Stomach (tissue), 4 donors: ENCODE data around the gene MAGI1.

Source experiments
- EP300 ChIP-seq: sonication (generic); formaldehyde crosslinking; IDR thresholded peaks from one replicate; pipeline ENCODE4 v1.6.1; 2017; ENCODE audit warnings: antibody characterized with exemption
- POLR2A ChIP-seq, 4 donors: fragments of 450-650 bp; IDR thresholded peaks; one replicate each; pipeline ENCODE4 v1.6.1; 2016; ENCODE audit warnings: antibody characterized with exemption in 4 of 4, control low read depth in 2 of 4, mild to moderate bottlenecking in 1 of 4, moderate library complexity in 1 of 4
- TF ChIP-seq, protein P1 (sequence below), 7 experiments: fragments of 450-650 bp in 4 of 7; fragments of 200-600 bp in 3 of 7; sonication (generic) in 3 of 7; IDR thresholded peaks; one replicate each; pipeline ENCODE4 v1.5.1; 2016 to 2019; ENCODE audit warnings: antibody characterized with exemption in 7 of 7, control low read depth in 2 of 7, mild to moderate bottlenecking in 1 of 7

DNA sequence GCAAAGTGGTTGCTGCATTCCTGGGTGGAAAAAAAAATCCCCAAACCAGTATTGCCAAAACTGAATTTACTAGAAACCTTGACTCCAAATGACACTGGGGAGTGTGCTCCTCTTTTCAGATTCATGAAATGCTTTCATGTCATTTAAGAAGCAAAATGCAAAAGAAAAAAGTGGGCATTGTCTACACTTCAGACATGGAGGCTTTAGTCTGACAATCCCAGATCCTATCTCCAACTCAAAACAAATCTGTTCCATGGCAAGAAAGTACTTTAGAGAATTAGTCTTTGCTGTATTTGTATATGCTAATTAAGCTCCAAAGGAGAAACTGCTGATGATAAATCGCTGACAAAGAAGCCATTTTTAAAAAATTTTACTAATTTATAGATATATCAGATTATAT lies 366.7 kb downstream of the MAGI1 start:
- TF ChIP-seq, protein P1, sequence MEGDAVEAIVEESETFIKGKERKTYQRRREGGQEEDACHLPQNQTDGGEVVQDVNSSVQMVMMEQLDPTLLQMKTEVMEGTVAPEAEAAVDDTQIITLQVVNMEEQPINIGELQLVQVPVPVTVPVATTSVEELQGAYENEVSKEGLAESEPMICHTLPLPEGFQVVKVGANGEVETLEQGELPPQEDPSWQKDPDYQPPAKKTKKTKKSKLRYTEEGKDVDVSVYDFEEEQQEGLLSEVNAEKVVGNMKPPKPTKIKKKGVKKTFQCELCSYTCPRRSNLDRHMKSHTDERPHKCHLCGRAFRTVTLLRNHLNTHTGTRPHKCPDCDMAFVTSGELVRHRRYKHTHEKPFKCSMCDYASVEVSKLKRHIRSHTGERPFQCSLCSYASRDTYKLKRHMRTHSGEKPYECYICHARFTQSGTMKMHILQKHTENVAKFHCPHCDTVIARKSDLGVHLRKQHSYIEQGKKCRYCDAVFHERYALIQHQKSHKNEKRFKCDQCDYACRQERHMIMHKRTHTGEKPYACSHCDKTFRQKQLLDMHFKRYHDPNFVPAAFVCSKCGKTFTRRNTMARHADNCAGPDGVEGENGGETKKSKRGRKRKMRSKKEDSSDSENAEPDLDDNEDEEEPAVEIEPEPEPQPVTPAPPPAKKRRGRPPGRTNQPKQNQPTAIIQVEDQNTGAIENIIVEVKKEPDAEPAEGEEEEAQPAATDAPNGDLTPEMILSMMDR (IDR thresholded peaks at IDR 0.05): no peak
- TF ChIP-seq POLR2A (IDR thresholded peaks at IDR 0.05) (no peak), EP300 (no peak)
